Thyroid gland (tissue), 4 donors: ENCODE data around the gene FRMD7.

Experiments used
- CTCF ChIP-seq, 6 experiments: fragments of 200-600 bp in 3 of 6; fragments of 450-650 bp in 3 of 6; sonication (generic) in 3 of 6; IDR thresholded peaks; one replicate each; pipeline ENCODE4 v1.5.1; 2016 to 2019; ENCODE audit warnings: antibody characterized with exemption in 6 of 6, mild to moderate bottlenecking in 2 of 6, inconsistent platforms in 1 of 6, moderate library complexity in 1 of 6
- POLR2A ChIP-seq, 2 donors: fragments of 450-650 bp; IDR thresholded peaks; one replicate each; pipeline ENCODE4 v1.6.1; 2017; ENCODE audit warnings: antibody characterized with exemption in 2 of 2, mild to moderate bottlenecking in 2 of 2, moderate library complexity in 1 of 2

GRCh38 chrX:132088864-132089263, 39.0 kb downstream of the FRMD7 start:
- no peak for TF ChIP-seq CTCF (IDR thresholded peaks at IDR 0.05)
- no peak for TF ChIP-seq POLR2A (IDR thresholded peaks at IDR 0.05)
